GM18858 (cell line): ENCODE data around the gene TUBGCP6.

ENCODE experiments used
- ATAC-seq: cut with Tn5 transposase; IDR thresholded peaks from one replicate; pipeline ENCODE4 v1.9.1; 2021; ENCODE audit not compliant: unreplicated experiment

The TUBGCP6 gene

GRCh38 chr22:50184004-50184901 is 60.6 kb downstream of the TUBGCP6 start:
- no peak for ATAC-seq

- ATAC-seq: no peak
Measured at GRCh38 chr22:50183141-50183971, 61.5 kb downstream of the TUBGCP6 start.

DNA sequence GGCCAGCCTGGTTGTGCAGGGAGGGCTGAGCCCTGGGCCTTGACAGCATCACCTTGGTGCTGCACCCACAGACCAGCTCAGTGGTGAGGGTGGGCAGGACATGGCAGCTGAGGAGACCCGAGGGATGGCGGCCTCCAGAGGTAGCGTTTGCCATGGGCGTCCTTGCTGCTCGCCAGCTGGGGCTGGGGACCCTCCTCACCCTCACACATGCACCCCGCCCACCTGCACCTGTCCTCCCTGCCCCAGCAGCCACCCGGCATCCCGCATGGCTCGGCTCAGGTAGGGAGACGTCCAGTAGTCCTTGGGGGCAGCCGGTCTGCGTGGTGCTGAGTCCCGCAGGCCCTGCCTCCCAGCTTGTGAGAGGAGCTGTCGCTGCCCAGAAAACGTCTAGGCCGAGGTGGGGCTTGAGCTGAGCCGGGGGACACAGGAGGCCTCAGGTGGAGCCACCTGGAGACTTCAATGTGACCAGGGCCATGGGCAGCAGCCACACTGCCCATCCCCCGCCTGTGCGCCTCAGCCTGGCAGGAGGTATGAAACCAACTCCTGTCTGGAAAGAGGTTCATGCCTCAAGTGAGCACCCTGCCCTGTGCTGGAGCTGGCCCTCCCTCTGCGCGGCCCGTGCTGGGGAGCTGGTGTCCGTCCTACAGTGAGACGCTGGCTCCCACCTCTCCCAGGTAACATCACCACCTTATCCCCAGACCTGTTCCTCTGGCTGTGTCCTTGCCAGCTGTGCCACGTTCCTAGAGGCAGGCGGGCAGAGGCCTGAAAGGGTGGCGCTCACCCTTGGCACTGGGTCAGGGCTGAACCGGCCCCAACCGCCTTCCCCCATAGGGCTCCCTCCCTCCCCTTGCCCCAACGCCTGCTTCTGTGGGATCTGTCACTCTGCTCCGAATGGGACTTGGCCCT is 62.4 kb downstream of the TUBGCP6 start:
- ATAC-seq: no peak

DNA sequence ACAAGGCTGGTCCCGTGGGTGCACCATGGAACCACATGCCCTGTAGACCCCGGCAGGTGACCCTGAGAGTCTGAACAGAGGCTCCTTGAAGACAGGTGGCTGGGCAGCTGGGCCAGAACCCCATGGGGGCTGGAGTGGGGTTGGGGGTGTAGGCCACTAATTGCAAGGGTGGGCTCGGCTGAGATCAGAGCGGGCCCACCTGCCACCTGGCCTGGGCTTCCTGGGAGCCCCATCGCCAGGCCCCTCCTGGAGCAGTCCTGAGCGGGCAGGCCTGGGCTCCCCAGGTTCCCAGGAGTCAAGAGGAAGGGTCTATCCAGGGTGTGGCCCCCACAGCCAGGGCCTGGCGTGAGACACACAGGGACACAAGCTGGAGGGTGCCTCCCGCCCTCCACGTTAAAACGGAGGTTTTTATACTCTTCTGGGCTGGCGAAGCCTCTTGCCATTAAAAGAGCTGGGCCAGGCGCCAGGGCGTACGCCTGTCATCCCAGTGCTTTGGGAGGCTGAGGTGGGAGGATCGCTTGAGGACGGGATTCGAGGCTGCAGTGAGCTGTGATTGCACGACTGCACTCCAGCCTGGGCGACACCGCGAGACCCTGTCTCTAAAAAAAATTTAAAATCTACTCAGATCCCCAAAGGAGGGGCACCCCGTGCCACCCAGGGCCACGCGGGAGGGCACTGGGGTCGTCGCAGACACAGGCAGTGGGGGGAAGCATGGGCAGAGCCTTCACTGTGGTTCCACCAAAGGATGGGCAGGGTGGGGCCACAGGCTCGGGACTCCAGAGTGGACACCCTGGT is 63.9 kb downstream of the TUBGCP6 start:
- no peak for ATAC-seq

GRCh38 chr22:50179937-50180726 is 64.7 kb downstream of the TUBGCP6 start:
- ATAC-seq: no peak

DNA sequence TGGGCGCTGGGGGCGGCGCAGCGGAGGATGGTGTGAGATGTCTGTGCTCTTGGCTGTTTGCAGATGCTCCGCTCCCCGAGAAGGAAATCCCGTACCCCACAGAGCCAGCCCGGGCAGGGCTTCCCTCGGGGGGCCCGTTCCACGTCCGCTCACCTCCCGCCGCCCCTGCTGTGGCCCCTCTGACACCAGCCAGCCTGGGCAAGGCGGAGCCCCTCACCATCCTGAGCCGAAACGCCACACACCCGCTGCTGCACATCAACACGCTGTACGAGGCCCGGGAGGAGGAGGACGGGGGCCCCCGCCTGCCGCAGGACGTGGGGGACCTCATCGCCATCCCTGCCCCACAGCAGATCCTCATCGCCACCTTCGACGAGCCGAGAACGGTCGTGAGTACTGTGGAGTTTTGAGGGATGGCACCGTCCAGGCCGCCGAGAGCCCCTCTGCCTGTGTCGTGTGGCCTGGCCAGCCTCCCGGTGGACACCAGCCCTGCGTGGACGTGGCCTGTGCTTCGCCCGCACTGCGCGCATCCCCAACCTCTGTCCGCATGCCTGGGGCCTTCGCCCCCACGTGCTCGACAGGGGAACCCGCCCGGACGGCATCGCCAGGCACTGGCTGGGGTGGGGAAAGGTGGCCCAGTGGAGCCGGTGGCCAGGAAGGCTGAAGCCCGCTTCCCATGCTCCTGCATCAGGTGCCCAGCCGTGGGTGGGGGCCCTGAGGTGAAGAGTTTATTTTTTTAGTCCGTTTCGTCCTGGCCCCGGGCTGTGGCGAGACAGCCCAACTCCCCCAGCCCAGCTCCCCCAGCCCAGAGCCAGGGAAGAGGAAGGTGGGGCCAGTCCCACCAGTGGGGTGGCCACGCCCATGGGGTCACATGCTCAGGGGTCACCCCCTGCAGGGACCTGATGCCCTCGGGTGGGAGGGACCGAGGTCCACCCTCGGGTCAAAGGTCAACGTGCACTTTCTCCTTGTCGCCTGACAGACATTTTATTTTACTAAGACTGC is 65.7 kb downstream of the TUBGCP6 start:
- no peak for ATAC-seq

DNA sequence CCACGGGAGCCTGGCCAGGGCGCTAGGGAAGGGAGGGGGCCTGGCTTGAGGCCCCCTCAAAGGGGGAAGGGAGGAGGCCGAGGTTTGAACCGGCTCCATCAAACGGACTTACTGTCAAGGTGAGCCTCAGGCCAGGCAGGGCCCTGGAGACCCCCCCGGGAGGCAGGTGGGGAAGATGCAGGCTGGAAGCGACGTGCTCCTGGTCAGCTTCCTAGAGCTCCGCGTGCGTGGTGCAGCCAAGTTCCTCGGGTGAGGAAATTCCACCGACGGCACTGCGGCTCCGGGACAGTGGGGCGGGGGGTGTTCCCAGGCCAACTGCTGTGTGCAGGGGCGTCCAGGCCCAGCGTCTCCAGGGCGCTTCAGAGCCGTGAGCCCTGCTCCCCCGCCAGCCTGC is 66.4 kb downstream of the TUBGCP6 start:
- no peak for ATAC-seq

- ATAC-seq: no peak
Measured at GRCh38 chr22:50177537-50178470, 67.0 kb downstream of the TUBGCP6 start.

DNA sequence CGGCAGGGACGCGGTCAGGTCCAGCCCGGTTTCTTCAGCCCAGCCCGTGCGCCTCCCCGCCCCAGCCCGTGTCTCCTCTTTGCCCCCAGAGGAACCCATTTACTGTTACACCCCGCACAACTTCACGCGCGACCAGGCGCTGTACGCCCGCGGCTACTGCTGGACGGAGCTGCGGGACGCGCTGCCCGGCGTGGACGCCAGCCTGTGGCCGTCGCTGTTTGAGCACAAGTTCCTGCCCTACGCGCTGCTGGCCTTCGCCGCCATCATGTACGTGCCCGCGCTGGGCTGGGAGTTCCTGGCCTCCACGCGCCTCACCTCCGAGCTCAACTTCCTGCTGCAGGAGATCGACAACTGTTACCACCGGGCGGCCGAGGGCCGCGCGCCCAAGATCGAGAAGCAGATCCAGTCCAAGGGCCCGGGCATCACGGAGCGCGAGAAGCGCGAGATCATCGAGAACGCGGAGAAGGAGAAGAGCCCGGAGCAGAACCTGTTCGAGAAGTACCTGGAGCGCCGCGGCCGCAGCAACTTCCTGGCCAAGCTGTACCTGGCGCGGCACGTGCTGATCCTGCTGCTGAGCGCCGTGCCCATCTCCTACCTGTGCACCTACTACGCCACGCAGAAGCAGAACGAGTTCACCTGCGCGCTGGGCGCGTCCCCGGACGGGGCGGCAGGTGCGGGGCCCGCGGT is 67.8 kb downstream of the TUBGCP6 start:
- ATAC-seq: no peak

DNA sequence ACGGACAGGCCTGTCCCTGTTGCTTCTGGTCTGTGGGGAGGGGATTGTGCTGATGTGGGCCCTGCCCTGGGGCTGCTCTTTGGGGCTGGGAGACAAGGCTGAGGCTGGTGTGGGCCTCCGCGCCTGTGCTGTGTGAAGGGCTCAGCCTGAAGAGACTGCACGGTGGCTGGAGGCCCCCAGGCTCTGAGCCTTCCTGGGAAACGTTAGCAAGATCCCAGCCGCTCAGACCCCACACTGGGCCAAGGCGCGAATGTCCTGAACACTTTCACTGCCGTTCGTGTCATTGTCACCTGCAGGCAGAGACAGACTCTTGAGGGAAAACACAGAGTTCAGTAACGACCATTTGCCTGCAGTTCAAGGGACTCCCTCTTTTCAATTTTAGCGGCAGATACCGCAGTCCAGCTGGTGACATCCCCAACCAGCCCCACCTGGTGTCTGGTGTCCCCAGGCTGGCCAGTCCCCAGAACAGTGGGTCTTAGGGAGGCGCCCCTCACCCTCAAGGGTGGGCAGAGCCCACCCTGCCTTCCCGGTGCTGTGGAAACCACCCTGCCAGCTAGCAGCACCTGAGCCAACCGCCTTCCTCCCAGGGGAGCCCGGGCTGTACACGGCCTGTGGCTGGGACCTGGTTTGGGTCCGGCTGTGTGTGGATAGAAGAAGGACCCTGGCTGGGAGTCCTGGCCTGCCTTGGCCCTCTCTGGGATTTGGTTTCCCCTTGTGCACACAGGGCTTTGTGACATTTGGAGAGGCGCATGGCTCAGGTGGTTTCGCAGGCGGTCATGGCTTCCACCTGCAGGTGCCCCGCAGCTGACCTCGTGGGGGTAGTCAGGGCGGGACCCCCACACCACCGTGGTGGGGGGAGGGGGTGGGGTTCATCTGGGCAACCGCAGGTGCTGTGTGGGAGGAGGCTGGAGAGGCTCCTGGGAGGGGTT is 68.6 kb downstream of the TUBGCP6 start:
- no peak for ATAC-seq

DNA sequence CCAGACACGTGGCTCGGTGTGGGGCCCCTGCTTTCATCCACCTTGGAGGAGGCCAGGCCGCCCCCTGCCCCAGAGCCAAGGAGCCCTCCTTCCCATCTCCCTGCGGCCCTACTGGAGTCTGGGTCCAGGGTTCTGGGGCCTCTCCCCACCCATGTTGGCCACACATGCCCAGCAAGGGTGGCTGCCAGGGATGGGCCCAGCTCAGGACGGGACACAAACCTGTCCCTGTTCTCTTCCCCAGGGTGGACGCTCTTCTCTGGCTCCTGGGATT is 69.7 kb downstream of the TUBGCP6 start:
- ATAC-seq: no peak

DNA sequence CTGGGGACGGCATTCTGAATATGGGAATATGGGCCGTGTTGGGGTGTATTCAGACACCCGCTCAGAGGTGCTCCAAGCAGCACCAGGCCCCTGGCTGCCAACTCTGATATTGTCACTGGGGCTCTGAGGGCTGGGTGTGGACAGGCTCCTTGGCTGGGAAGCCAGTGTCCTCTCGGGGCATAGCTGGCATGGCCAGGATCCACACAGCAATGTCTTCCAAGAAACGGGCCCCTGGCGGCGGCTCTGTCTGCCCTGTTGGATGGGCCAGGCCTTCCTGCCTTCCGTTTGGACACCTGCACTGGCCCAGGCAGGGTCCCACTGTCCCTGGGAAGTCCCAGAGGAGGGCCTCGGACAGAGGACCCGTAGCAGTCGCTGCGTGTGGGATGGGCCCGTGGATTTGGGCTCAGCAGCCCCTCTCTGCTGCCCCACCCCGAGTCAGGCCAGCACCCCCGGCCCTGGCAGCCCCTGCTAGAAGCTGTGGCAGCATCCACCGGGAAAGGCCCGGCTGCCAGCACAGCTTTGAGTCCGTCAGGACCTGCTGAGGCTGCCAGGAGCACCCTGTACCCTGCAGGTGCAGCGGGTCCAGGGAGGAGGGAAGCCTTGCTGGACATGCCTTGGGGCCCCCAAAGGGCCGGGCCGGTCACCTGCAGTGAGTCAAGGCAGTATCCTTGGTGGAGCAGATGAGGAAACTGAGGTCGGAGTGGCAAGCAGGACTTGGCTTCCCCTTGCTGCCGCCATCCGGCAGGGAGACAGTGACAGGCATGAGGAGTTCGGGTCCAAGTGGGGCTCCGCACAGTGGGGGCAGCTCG is 70.2 kb downstream of the TUBGCP6 start:
- no peak for ATAC-seq

GRCh38 chr22:50173983-50174355 is 70.9 kb downstream of the TUBGCP6 start:
- ATAC-seq: no peak

DNA sequence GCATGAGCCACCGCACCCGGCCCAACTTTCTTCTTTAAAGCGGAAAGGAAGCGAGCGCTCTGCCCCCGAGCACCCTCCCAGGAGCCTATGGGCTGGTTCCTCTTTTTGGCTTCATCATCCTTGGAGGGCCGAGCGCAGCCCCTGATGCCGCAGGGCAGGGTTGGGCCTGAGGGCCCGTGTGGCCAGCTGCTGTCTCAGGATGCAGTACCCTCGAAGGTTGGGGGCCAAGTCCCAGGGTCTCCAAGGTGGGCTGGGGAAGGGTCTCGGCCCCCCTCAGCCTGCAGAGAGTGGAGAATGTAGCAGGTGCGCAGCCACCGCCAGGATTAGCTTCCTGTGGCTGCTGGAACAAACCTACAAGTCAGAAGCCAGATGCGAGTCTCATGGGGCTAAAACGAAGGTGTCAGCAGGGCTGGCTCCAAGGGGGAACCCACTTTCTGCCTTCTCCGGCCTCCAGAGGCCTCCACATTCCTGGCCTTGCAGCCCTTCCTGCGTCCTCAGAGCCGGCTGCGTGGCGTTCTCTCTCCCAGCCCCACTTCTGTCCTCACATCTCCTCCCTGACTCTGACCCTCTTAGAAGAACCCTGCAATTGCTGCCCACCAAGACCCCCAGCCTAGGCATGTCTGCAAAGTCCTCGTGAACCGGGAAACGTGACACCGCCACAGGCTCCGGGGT is 71.4 kb downstream of the TUBGCP6 start:
- no peak for ATAC-seq
